Memory B cell (primary cell): ENCODE measurements around the gene AUTS2.

Experiments
- ATAC-seq: fragments of 150-1000 bp; cut with Tn5 transposase; 2 replicates; pipeline ENCODE4 v1.10.0; 2021; ENCODE audit warnings: low read depth, mild to moderate bottlenecking, moderate library complexity
- DNase-seq, 2 donors: peaks; one replicate each; pipeline ENCODE4 v3.0.0; 2022; ENCODE audit warnings: low spot score in 2 of 2
- H3K27ac Mint-ChIP-seq: one replicate; pipeline ENCODE4 v1.8.0; 2022; ENCODE audit warnings: mild to moderate bottlenecking, moderate library complexity, mixed read lengths
- H3K27me3 Mint-ChIP-seq: one replicate; pipeline ENCODE4 v1.8.0; 2022; ENCODE audit warnings: mixed read lengths
- H3K36me3 Mint-ChIP-seq: one replicate; pipeline ENCODE4 v1.8.0; 2022; ENCODE audit warnings: mild to moderate bottlenecking, mixed read lengths
- H3K4me1 Mint-ChIP-seq: one replicate; pipeline ENCODE4 v1.8.0; 2022; ENCODE audit warnings: mixed read lengths
- H3K4me3 Mint-ChIP-seq: one replicate; pipeline ENCODE4 v1.8.0; 2022; ENCODE audit warnings: mild to moderate bottlenecking, moderate library complexity, mixed read lengths
- H3K9me3 Mint-ChIP-seq: one replicate; pipeline ENCODE4 v1.8.0; 2022; ENCODE audit warnings: mixed read lengths

Gene AUTS2

DNA sequence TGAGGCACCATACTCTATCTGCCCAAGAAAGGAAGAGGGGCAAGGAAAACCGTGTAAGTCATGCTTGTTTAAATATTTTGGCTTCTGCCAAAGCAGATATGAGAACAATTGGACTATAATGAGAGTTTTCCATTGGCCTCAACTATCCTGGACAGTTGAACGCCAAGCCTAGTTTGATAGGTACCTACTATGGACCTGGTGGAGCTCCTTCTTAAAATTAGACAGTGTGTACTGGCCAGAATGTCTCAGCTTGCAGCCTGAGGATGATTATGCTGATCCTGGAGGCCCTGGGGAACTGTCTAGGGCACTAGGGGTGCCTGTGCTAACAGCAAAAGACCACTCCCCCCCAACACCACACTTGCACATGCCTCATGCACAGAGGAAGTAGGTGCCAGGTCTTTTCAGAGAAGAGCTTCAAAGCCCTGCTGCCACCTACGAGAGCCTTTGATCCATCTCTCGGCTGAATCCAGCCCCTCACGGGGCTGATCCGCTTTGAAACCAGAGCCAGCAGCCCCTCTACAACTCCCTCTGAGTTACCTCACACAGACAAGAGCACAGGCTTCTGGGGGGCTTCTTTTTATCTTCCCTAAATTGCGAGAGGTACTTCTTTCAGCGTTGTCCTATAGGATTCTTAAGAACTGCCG is 1059.8 kb downstream of the AUTS2 start:
- Mint-ChIP-seq H3K27me3 (no peaks in the 10 kb centered on the region), H3K4me1 (no peaks in the 10 kb centered on the region), H3K36me3 (peaks cover 5% of the 10 kb centered on the region), H3K27ac (no peak overlapping the region), H3K4me3 (no peak overlapping the region), H3K9me3 (no peaks in the 10 kb centered on the region)
- DNase-seq, result no peak
- ATAC-seq, result no peak

DNA sequence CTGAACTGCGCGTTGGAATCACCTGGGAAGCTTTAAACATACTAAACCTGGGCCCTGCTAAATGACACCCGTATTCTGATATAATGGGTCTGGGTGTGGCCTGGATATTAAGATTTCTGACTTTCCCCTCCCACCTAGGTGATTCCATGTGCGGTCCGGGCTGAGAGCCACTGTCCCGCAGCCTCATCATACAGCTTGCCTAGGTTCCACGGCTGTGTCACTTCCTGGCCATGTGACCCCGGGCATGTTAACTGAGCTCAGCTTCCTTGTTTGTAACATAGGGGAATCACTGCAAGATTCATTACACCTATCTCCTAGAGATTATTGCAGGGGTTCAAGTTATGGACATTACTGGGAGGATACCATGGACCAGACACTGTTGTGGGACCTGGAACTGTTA is 1061.0 kb downstream of the AUTS2 start:
- H3K4me1 Mint-ChIP-seq, result no peaks in the 10 kb centered on the region
- ATAC-seq, result no peak
- DNase-seq, result no peak
- no peaks in the 10 kb centered on the region for H3K27me3 Mint-ChIP-seq
- H3K27ac Mint-ChIP-seq, result no peak overlapping the region
- H3K4me3 Mint-ChIP-seq, result no peak overlapping the region
- H3K36me3 Mint-ChIP-seq, result peaks cover 5% of the 10 kb centered on the region
- no peaks in the 10 kb centered on the region for H3K9me3 Mint-ChIP-seq

DNA sequence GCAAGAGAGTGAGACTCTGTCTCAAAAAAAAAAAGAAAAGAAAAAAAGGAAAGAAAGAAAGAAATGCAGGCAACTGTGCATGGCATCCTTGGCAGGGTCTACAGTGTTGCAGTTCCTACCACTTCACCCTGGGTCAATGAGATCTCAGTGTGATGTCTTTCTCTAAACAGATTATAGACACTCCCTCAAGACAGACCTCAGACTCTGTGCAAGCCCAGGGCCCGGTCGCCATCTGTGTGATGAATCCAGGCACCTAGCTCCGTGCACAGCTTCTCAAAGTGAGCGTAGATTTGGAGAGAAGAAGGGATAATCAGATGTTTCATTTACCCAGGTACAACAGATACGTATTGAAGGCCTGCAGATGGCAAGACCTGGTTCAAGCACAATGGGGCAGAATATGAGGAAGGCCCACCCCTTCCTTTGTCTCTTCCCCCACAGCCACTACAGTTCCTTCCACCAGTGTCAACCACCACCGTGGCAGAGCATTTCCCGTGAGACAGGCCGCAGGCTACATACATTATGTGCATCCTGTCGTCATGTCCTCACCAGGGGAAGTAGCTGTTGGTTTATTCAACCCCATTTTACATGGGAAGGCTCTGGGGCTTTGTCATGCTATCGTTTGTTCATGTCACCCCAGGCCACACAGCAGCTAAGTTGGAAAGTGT is 1062.0 kb downstream of the AUTS2 start:
- no peaks in the 10 kb centered on the region for H3K27me3 Mint-ChIP-seq
- no peak overlapping the region for H3K4me3 Mint-ChIP-seq
- H3K9me3 Mint-ChIP-seq, result no peaks in the 10 kb centered on the region
- ATAC-seq, result no peak
- H3K4me1 Mint-ChIP-seq, result no peaks in the 10 kb centered on the region
- H3K36me3 Mint-ChIP-seq, result peaks cover 5% of the 10 kb centered on the region
- H3K27ac Mint-ChIP-seq, result no peak overlapping the region
- no peak for DNase-seq

DNA sequence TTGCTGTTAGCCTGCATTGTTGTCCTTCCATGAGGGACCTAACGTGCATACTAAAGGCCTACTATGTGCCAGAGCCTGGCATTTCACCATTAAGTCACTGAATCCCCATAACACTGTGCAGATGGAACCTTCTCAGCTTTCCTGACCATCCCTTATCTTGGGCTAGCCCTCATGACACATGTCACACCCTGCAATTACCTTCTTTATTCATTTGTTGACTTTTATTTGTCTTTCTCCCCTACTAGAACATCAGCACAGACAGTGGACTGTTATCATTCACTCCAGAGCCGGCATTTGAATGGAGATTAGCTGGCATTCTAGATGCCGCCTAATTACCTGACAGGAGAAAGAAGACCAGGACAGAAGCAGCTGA is 1062.5 kb downstream of the AUTS2 start:
- H3K36me3 Mint-ChIP-seq, result peaks cover 5% of the 10 kb centered on the region
- H3K27ac Mint-ChIP-seq, result no peak overlapping the region
- H3K27me3 Mint-ChIP-seq, result no peaks in the 10 kb centered on the region
- DNase-seq, result no peak
- no peaks in the 10 kb centered on the region for H3K4me1 Mint-ChIP-seq
- H3K4me3 Mint-ChIP-seq, result no peak overlapping the region
- H3K9me3 Mint-ChIP-seq, result no peaks in the 10 kb centered on the region
- no peak for ATAC-seq

DNA sequence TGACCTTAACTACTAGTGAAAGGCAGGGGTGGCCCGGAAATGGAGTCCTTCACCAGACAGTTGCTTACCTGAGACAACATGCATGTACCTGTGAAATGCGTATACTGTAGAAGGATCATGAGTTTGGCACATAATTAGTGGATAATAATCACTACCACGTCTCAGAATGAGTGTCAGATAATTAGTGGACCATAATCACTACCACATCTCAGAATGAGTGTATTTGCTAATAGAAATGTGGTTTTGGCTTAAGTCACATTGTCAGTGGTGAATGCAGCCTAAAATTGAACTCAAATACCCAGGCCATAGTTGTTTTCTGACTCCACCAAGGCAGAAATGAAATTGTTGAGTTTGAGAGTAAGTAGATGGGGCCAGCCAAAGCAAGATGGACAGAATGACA is 1065.4 kb downstream of the AUTS2 start:
- Mint-ChIP-seq H3K4me1 (no peaks in the 10 kb centered on the region), H3K27me3 (no peaks in the 10 kb centered on the region), H3K9me3 (no peaks in the 10 kb centered on the region), H3K4me3 (no peak overlapping the region), H3K27ac (no peak overlapping the region), H3K36me3 (peaks cover 12% of the 10 kb centered on the region)
- ATAC-seq (no peak), DNase-seq (no peak)

DNA sequence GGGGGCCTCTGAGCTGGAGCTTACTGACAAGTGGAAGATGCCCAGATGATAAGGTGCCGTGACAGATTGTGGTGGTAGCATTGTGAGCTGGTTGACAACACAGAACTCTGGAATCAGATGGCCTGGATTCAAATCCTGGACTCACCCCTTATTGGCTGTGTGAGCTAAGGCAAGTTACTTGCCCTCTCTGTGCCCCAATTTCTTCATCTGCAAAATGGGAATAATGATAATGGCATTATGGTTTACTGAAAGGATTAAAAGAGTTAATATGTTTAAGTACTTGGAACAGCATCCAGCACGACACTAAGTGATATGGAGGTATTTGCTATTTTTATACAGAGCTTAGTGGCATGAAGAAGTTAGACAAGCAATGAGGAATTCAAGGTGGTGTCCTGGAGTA is 1067.7 kb downstream of the AUTS2 start:
- no peak overlapping the region for H3K27ac Mint-ChIP-seq
- DNase-seq (no peak), ATAC-seq (no peak)
- no peaks in the 10 kb centered on the region for H3K27me3 Mint-ChIP-seq
- H3K36me3 Mint-ChIP-seq, result peaks cover 7% of the 10 kb centered on the region
- H3K4me3 Mint-ChIP-seq, result no peak overlapping the region
- no peaks in the 10 kb centered on the region for H3K9me3 Mint-ChIP-seq
- H3K4me1 Mint-ChIP-seq, result no peaks in the 10 kb centered on the region

DNA sequence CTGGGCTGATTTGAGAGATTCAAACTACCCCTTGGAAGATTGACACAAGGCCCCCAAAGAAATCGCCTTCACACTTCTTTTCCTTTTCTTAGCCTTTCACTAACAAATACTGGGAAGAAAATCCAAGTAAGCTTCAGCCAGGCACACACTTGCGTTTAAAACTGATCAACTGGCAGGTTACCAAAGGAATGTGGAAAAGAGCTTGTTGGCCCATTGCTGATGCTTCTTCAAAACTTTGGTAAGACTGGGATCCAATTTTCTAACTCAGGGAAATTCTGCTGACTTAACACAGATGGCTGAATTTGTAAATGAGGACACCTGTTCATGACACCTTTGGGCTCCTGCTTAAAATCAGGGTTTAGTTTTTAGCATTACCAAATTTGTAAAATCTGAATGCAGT is 1069.1 kb downstream of the AUTS2 start:
- no peak overlapping the region for H3K4me3 Mint-ChIP-seq
- H3K9me3 Mint-ChIP-seq, result no peaks in the 10 kb centered on the region
- H3K36me3 Mint-ChIP-seq, result peaks cover 12% of the 10 kb centered on the region
- H3K27ac Mint-ChIP-seq, result no peak overlapping the region
- no peaks in the 10 kb centered on the region for H3K4me1 Mint-ChIP-seq
- DNase-seq (no peak), ATAC-seq (no peak)
- H3K27me3 Mint-ChIP-seq, result no peaks in the 10 kb centered on the region

DNA sequence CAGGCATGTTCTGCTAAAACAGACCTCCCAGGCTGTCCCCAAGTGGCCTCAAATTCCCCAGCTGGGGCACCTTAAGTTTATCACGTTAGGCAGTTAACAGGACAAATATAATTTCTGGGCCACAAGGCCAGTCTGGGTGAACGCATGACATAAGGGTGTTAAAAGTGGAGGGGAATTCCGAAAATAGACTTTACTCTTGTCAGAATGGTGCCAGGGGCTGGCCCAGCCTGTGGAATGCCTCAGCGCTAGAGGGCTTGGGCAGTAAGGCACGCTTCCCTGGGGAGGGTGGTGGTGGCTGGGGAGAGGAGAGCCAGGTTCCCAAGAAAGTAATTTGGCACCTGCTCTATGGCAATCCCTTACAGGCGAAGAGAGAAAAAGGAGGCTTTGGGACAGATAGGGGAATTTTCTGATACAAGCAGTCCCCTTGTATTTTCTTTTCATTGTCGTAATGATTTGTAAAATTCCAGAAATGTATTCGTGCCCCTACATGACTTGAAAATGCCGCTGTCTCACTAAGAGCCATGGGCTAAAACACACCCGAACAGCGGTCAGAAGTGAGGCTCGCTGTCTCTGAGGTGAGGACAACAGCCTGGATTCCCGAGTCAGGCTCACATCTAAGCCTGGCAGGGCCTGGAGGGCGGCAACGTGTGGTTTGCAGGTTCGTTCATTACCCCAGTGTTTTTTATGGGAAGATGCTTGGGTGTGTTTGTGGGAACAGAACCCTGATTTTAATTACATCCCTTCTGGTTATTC is 1070.5 kb downstream of the AUTS2 start:
- Mint-ChIP-seq H3K4me1 (no peaks in the 10 kb centered on the region), H3K27ac (no peak overlapping the region), H3K9me3 (no peaks in the 10 kb centered on the region), H3K4me3 (no peak overlapping the region), H3K27me3 (no peaks in the 10 kb centered on the region), H3K36me3 (peaks cover 12% of the 10 kb centered on the region)
- ATAC-seq (no peak), DNase-seq (no peak)

DNA sequence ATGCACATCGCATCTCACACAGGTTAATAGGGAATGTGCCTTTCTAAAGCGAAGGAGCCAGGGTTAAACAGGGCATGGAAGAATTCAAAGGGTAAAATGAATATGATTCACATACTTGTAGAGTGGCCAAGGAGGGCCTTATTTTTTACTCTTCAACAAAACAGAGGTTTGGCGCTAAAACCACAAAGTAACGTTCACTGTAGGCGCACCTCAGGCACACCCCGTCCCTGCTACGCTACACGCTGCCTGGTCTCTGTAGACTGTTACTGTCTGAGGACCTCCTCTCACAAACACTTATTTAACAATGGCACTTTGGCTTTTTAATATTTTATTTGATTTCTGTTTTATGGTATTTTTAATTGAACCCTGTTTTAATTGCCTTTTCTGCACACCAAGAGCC is 1071.6 kb downstream of the AUTS2 start:
- Mint-ChIP-seq H3K27ac (no peak overlapping the region), H3K4me1 (no peaks in the 10 kb centered on the region), H3K4me3 (no peak overlapping the region), H3K36me3 (peaks cover 12% of the 10 kb centered on the region), H3K9me3 (no peaks in the 10 kb centered on the region), H3K27me3 (no peaks in the 10 kb centered on the region)
- DNase-seq, result no peak
- no peak for ATAC-seq

DNA sequence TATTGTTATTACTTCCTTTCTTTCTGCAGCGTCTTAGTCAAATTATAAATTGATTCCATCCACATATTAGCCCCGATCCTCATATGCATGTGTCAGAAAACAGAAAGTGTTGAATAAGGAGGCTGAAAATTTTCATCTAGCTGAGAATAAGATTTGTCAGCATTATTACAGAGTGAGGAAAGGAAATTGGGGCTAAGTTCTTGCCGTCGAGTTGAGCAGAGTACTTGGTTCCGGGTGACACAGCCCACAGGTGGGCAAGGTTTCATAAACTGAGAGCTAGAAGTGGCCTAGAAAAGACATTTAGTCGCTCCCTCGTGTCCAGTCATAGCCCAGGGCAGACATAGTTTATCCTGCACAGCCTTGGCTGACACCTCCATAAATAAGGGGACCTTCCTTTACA is 1072.0 kb downstream of the AUTS2 start:
- Mint-ChIP-seq H3K4me3 (no peak overlapping the region), H3K27ac (no peak overlapping the region), H3K4me1 (no peaks in the 10 kb centered on the region), H3K9me3 (no peaks in the 10 kb centered on the region), H3K27me3 (no peaks in the 10 kb centered on the region), H3K36me3 (peaks cover 12% of the 10 kb centered on the region)
- ATAC-seq, result no peak
- DNase-seq, result no peak

DNA sequence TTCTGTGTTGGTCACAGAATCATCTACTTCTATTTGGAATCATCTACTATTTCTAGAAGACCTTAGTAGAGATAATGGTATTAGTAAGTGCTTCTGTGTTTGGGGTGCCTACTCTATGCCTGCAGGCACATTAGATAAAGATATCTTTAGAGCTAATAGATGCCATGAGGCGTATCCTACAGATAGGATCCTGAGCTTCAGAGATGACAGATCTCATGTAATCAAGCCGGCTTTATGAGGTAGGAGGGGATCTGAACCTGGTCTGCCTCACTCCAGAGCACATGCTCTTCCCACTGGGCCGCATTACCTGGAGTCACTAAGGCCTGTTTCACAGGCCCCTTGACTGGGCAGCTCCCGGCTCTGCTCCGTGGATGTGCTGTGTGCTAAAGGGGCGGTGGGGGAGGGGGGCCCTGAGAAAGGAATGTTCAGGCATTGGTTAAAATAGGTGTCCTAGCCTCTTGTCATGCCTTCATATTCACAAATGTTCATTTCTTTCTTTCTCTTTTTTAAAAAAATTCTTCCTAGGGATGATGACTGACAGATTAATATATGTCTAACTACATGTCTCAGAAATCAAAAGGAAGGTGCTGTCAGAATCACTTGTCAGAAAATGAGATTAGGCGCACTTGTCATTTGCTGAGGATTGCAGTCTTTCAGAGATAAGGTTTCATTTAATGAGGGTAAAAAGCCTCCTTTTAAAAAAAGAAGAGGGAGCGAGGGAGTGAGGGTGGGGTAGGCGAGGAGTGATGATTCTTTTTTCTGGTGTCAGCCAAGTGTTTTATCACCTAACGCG is 1075.7 kb downstream of the AUTS2 start:
- DNase-seq (no peak), ATAC-seq (no peak)
- no peak overlapping the region for H3K4me3 Mint-ChIP-seq
- no peaks in the 10 kb centered on the region for H3K27me3 Mint-ChIP-seq
- peaks cover 13% of the 10 kb centered on the region for H3K36me3 Mint-ChIP-seq
- H3K4me1 Mint-ChIP-seq, result no peaks in the 10 kb centered on the region
- no peaks in the 10 kb centered on the region for H3K9me3 Mint-ChIP-seq
- H3K27ac Mint-ChIP-seq, result no peak overlapping the region

DNA sequence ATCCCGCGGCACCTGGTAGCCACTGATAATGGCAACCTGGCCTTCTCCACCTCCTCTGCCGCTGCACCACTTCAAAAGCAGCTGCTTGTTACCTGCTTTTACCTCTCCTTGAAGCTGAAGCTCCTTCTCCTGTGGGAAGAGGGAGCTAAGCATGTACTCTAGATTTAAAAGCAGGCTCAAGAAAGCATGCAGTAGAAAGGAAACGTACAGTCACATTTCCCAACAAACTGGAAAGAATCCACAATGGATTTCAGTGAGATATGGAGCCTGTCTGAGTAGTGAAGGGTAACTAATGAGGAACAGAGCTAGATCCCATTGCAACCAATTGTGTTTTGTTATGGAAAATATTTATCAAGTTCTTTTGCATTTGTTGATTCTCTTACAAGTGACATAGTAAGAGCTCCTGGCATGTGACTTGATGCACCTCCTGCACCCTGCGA is 1076.3 kb downstream of the AUTS2 start:
- H3K4me1 Mint-ChIP-seq, result peaks cover 1% of the 10 kb centered on the region
- H3K27ac Mint-ChIP-seq, result no peak overlapping the region
- H3K4me3 Mint-ChIP-seq, result no peak overlapping the region
- H3K36me3 Mint-ChIP-seq, result peaks cover 13% of the 10 kb centered on the region
- ATAC-seq (no peak), DNase-seq (no peak)
- H3K9me3 Mint-ChIP-seq, result no peaks in the 10 kb centered on the region
- H3K27me3 Mint-ChIP-seq, result no peaks in the 10 kb centered on the region

DNA sequence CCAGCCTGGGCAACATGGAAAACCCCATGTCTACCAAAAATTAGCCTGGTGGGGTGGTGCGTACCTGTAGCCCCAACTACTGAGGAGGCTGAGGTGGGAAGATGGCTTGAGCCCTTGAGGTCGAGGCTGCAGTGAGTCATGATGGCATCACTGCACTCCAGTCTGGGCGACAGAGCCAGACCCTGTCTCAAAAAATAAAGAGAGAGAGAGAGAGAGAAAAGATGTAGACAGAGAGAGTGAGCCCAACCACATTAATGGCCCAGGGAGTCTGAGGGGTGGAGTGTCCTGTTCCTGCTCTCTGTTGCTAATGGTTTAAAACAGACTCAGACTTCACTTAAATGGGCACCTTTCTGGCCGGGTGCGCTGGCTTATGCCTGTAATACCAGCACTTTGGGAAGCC is 1078.0 kb downstream of the AUTS2 start:
- Mint-ChIP-seq H3K27me3 (no peaks in the 10 kb centered on the region), H3K36me3 (peaks cover 13% of the 10 kb centered on the region), H3K9me3 (no peaks in the 10 kb centered on the region), H3K4me1 (peaks cover 5% of the 10 kb centered on the region), H3K4me3 (no peak overlapping the region), H3K27ac (no peak overlapping the region)
- DNase-seq (no peak), ATAC-seq (no peak)

DNA sequence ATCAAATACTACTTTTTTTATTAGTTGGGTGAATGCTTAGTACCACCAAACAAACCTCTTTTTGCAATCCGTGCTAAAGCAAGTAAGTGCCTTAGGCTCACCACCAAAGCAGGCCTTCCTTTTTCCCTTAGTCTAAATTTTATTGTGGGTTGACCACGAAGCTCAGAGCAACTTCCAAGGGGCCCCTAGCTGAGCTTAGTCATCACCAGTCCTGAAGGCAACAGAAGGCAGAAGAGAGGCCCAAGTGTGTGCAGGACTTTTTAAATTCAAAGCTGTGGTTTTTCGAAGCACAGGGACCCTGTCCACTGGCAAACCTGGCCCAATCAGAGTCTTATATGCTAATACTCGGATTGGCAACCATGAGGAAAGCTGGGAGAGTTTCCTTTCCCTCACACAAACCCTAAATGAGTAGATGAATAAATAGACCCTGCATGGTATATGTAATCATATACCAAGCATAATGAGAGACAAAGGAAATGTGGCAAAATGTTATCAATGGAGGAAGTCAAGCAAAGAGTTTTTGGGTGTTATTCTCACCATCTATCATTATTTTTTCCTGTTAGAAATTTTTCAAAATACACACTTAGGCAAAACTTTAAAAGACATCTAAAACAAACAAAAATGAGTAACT is 1080.5 kb downstream of the AUTS2 start:
- Mint-ChIP-seq H3K9me3 (no peaks in the 10 kb centered on the region), H3K4me3 (no peak overlapping the region), H3K27ac (no peak overlapping the region), H3K36me3 (peaks cover 8% of the 10 kb centered on the region), H3K27me3 (no peaks in the 10 kb centered on the region), H3K4me1 (peaks cover 12% of the 10 kb centered on the region)
- no peak for ATAC-seq
- DNase-seq, result no peak
